GM19438 (cell line): ENCODE results near the gene GPAM.
"Not testable (repeated sequence)": the region's sequence is repeated elsewhere in the genome, so short reads cannot be mapped to it uniquely, and the experiment has no call there.

Experiments
- ATAC-seq: cut with Tn5 transposase; IDR thresholded peaks from one replicate; pipeline ENCODE4 v1.9.1; 2021; ENCODE audit warnings: low read depth; ENCODE audit not compliant: unreplicated experiment

GPAM gene

GRCh38 chr10:112216966-112217365 lies 33.4 kb upstream of the GPAM start:
- no peak for ATAC-seq

- ATAC-seq, result no peak
Observed at GRCh38 chr10:112216151-112216550, 32.6 kb upstream of the GPAM start.

GRCh38 chr10:112215342-112215774 lies 31.8 kb upstream of the GPAM start:
- ATAC-seq, result peak; percentile 41

- ATAC-seq, result no peak
Observed at GRCh38 chr10:112214298-112214926, 30.8 kb upstream of the GPAM start.

GRCh38 chr10:112213836-112214235 lies 30.3 kb upstream of the GPAM start:
- no peak for ATAC-seq

- ATAC-seq, result no peak
Observed at GRCh38 chr10:112213098-112213823, 29.7 kb upstream of the GPAM start.

GRCh38 chr10:112210666-112211065 lies 27.1 kb upstream of the GPAM start:
- ATAC-seq, result no peak

- no peak for ATAC-seq
Observed at GRCh38 chr10:112209684-112210131, 26.1 kb upstream of the GPAM start.

GRCh38 chr10:112208997-112209396 lies 25.4 kb upstream of the GPAM start:
- no peak for ATAC-seq

GRCh38 chr10:112208292-112208691 lies 24.7 kb upstream of the GPAM start:
- ATAC-seq, result no peak

GRCh38 chr10:112203328-112204076 lies 19.9 kb upstream of the GPAM start:
- ATAC-seq, result no peak

- ATAC-seq, result peak; percentile 61
Observed at GRCh38 chr10:112202561-112203241, 19.1 kb upstream of the GPAM start.

GRCh38 chr10:112202076-112202475 lies 18.5 kb upstream of the GPAM start:
- no peak for ATAC-seq

- ATAC-seq, result no peak
Observed at GRCh38 chr10:112201334-112201733, 17.8 kb upstream of the GPAM start.

GRCh38 chr10:112200259-112200658 lies 16.7 kb upstream of the GPAM start:
- not testable (repeated sequence) for ATAC-seq

GRCh38 chr10:112197662-112198061 lies 14.1 kb upstream of the GPAM start:
- not testable (repeated sequence) for ATAC-seq

GRCh38 chr10:112195224-112195623 lies 11.7 kb upstream of the GPAM start:
- no peak for ATAC-seq

- no peak for ATAC-seq
Observed at GRCh38 chr10:112191791-112192190, 8.2 kb upstream of the GPAM start.

- no peak for ATAC-seq
Observed at GRCh38 chr10:112191041-112191590, 7.6 kb upstream of the GPAM start.

- ATAC-seq, result no peak
Observed at GRCh38 chr10:112189465-112189864, 5.9 kb upstream of the GPAM start.

GRCh38 chr10:112187527-112187926 lies 4.0 kb upstream of the GPAM start:
- ATAC-seq, result no peak
